Epidermal melanocyte (primary cell): ENCODE measurements around the gene SDK1.
"Not testable (repeated sequence)": the region's sequence is repeated elsewhere in the genome, so short reads cannot be mapped to it uniquely, and the experiment has no call there.

ENCODE experiments used
- DNase-seq: peaks from one replicate; pipeline ENCODE4 v3.0.0; 2011; ENCODE audit warnings: low spot score; ENCODE audit not compliant: insufficient read length

SDK1 gene

DNA sequence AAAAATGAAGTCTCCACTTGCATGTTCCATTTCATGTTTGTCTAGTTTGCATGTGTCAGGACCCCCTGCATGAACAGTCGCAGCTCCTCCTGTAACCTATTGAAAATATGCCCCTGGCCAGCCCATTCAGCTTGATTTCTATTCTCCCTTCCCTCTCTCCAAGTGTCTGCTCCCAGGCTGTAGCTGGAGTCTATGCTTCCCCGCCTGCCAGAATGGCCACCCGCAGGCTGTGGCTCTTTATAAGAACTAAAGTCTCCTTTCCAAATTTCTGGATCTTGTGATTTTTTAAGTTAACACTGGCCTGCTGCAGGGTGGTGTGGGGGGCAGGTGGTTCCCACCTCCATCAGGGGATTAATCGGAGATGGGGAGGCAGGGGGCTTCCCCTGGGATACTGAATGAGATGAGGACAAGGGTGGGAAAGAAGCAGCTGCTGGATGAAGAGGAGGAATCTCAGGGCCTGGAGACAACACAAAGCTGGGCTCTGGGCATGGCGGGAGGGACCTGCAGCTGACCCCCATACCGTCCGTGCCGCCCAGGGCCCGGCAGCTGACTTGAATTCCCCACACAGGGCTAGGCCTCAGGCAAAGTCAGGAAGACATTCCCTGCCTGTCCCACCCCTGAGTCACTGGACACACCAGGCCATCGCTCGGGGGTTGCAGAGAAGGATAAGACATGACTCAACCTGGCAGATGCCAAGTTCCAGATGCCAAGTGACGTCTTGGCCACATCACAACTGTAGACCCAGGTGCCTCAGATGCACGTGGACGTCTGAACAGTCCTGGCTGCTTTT, 981.6 kb downstream of the SDK1 start:
- DNase-seq = no peak

DNA sequence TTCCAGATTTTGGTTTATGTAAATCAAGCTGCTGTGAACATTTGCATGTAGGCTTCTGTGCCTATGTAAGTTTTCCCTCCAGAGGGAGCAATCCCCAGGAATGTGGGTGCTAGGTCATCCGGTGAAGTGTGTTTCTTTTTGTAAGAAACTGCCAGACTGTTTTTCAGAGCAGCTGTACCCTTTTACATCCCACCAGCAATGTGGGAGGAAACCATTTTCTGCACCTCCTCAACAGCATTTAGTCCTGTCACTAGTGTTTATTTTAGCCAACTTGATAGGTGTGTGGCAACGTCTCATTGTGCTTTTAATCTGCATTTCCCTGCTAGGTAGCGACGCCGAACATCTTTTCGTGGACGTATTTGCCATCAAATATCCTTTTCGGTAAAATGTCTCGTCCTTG, 985.3 kb downstream of the SDK1 start:
- DNase-seq = no peak

DNA sequence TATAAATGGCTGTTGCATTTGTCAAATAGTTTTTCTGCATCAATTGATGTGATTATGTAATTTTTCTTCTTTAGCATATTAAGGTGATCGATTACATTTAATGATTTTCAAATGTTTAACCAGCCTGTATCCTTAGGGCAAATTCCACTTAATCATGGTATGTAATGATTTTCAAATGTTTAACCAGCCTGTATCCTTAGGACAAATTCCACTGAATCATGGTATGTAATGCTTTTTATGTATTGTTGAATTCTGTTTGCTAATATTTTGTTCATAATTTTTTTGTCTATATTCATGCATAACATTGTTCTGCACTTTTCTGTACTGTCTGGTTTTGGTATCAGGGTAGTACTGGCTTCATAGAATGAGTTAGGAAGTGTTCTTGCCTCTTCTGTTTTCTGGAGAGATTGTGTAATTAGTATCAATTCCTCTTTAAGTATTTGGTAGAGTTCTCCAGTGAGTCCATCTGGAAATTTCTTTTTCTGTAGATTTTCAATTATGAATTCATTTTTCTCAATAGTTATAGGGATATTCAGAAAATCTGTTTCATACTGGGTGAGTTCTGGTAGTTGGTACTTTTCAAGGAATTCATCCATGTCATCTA, 987.8 kb downstream of the SDK1 start:
- DNase-seq = no peak

DNA sequence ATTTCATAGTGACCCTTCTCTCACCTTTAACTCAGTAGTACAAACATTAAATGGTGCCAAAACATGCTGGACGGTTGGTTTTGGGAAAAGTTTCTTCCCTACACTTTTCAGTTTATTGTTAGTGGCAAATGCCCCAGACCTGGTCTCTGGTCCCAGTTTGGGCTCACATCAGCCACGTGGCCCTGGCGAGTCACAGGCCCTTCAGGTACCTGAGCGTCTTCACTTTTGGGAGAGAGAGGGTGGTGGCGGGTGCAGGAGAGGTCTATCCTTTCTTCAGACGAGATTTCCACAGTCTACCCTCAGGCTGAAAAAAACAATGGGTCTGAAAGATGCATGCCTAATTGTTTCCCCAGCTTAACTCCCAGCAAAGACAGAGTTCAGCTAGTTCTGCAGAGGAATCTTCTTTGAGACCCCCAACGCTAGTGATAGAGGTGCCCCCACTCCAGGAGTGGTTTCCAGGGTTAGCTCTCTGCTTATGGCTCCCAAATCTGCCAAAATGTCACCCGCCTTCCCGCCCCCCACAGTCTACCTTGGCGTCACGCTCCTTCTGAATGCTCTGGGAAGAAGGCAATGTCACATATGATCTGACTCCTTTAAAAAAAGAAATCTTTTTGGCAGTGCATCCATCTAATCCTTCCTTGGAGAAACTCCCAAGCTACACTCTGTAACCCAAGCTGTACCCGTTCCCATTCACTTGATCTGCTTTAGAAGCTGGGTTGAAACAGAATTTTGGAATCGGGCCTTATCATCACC, 996.3 kb downstream of the SDK1 start:
- no peak for DNase-seq

DNA sequence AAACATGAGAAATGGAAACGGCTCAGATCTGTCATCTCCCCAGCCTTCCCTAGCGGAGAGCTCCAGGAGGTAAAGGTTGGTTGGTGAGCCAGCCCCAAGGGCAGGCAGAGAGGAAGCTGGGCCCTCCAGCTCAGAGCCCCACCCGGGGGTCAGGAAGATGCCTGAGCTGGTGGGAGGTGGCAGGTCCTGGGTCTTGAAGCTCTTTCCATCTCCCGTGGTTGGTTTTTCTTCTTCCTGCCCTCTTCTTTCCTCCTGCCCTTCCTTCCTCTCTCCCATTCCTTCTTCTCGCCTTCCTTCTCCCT, 996.8 kb downstream of the SDK1 start:
- no peak for DNase-seq

DNA sequence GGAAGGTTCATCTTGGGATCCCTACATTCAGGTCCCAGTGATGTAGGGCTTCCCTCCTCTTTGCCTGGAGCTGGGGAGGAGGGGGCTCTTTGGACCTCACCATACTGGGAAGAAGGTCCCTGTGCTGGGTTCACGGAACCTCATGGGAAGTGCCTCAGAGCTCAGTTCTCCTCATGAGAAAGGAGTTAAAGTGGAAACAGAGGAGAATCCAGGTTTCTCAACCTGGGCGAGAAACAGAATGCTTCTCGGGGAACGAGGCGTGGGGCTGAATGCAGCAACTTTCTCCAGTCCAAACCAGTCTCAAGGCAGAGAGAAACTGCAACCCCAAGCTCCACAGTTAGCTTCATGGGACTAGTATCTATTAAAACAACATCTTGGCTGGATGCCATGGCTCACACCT, 998.4 kb downstream of the SDK1 start:
- DNase-seq = no peak

DNA sequence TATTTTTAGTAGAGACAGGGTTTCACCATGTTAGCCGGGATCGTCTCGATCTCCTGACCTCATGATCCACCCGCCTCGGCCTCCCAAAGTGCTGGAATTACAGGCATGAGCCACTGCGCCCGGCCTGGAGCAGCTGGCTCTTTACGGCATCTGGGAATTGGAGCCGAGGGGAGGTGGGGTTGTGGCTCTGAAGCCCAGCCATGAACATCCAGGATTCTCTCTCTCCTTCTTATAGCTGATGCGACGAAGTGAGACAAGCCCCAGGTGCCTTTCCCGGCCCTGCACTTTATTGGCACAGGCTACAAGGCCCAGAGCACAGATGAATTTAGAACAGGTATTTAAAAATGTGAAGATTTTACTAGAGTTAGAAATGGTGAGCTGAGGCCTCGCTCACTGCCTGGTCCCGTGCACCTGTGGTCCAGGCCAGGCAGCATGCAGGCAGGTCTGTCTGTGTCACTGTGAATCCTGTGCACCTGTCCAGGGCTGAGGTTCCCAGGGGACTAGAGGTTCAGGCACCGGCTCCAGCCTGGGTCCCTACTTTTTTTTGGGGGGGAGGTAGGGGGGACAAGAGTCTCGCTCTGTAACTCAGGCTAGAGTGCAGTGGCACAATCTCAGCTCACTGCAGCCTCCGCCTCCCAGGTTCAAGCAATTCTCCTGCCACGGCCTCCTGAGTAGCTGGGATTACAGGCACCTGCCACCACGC, 1001.3 kb downstream of the SDK1 start:
- no peak for DNase-seq

DNA sequence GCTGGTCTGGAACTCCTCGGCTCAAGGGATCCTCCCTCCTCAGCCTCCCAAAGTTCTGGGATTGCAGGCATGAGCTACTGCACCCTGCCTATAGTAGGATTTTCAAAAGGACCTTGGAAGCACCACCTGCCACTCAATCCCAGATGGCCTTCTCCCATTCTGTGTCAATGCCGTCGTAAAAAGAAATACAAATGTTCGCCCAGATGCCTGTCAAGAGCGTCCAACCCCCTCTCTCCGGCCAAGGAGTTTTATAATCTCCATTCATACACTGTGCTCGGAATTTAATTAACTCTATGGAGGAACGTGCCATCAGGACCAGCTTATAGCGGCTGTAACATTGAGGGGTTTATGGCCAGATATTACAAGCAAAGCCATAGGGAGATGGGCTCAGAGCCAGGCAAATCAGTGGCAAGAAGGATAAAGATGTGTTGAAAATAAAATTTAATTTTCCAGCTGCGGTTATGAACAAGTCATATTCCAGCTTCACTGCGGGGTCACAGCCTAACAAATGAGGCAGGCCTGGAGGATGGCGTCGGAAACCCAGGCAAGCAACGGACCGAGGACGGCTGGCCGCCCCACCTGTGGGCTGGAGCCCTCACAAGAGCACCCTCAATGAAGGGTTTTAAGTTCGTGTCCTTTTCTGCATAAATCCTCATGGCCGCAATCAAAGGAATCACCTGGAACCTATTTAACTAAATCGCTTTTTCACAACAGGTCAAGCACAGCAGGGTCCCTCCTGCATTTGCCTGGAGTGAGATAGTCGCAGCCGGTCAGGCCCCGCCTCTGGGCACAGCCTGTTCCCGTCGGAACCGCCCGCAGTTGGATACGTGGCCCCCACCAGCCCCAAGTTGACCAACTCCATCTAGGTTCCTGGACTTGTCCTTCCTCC, 1006.5 kb downstream of the SDK1 start:
- DNase-seq = no peak

DNA sequence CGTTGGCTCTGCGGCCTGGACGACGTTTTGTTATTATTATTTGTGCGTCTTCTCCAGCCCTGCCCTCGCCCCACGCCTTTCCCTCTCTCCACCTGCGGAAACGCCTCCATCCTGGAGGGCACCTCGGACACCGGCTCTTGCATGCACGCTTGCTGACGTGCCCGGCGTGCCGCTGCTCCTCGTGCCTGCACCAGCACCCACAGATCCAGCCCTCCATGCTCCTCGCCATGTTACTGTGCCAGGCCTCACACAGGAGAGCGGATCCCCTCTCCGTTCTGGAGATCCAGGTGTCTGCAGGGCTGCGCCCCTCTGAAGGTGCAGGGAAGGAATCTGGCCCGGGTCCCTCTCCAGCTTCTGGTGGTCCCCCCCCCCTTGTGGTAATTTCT, 1007.1 kb downstream of the SDK1 start:
- no peak for DNase-seq

DNA sequence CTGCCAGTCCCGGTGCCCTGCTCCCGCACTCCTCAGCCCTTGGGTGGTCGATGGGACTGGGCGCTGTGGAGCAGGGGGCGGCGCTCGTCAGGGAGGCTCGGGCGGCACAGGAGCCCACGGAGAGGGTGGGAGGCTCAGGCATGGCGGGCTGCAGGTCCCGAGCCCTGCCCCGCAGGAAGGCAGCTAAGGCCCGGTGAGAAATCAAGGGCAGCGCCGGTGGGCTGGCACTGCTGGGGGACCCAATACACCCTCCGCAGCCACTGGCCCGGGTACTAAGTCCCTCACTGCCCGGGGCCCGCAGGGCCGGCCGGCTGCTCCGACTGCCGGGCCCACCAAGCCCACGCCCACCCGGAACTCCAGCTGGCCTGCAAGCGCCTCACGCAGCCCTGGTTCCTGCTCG, 1012.9 kb downstream of the SDK1 start:
- DNase-seq = not testable (repeated sequence)

DNA sequence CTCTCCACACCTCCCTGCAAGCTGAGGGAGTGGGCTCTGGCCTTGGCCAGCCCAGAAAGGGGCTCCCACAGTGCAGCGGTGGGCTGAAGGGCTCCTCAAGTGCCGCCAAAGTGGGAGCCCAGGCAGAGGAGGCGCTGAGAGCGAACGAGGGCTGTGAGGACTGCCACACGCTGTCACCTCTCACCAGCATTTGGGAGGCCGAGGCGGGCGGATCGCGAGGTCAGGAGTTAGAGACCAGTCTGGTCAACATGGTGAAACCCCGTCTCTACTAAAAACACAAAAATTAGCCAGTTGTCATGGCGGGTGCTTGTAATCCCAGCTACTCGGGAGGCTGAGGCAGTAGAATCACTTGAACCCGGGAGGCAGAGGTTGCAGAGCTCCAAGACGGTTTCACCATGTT, 1013.3 kb downstream of the SDK1 start:
- DNase-seq = not testable (repeated sequence)
